ENCODE measurements around the gene TRABD. TPM values are rescaled to one million over a fixed set of nuclear protein-coding genes. Genes with fewer than 3 reads are reported as not detected.
"Not testable (repeated sequence)": the region's sequence is repeated elsewhere in the genome, so short reads cannot be mapped to it uniquely, and the experiment has no call there.

The TRABD gene
- total and polyA plus RNA-seq, 2 donors from 2014 or later = 34.2 to 56.3 TPM

GRCh38 chr22:50203288-50203687 lies 17.6 kb downstream of the TRABD start:
- Histone ChIP-seq H3K4me3 (ENCODE audit: low read length in 3 of 3) (no peak overlapping the region), H3K9ac (ENCODE audit: low read length in 3 of 3) (no peak overlapping the region), H3K27ac (ENCODE audit: low read depth in 2 of 2, low read length in 2 of 2) (no peak overlapping the region), H3K27me3 (ENCODE audit: control insufficient read depth, insufficient read depth, low read length) (no peaks in the 10 kb centered on the region), H3K4me1 (ENCODE audit: control insufficient read depth in 2 of 3, insufficient read depth in 2 of 3, low read depth in 1 of 3, low read length in 3 of 3) (peaks cover 0 to 24% (median 19%) of the 10 kb centered on the region in 3 donors), H3K9me3 (ENCODE audit: control insufficient read depth in 2 of 3, insufficient read depth in 1 of 3, low read length in 3 of 3) (no peaks in the 10 kb centered on the region), H3K36me3 (ENCODE audit: control insufficient read depth in 2 of 3, insufficient read depth in 3 of 3, low read length in 3 of 3) (peaks cover 0 to 8% (median 5%) of the 10 kb centered on the region in 3 donors)
- FAIRE-seq (no peak), DNase-seq (no peak)
- intact Hi-C loops (cut with DNase I) = no loop called here
- TF ChIP-seq, protein P1, sequence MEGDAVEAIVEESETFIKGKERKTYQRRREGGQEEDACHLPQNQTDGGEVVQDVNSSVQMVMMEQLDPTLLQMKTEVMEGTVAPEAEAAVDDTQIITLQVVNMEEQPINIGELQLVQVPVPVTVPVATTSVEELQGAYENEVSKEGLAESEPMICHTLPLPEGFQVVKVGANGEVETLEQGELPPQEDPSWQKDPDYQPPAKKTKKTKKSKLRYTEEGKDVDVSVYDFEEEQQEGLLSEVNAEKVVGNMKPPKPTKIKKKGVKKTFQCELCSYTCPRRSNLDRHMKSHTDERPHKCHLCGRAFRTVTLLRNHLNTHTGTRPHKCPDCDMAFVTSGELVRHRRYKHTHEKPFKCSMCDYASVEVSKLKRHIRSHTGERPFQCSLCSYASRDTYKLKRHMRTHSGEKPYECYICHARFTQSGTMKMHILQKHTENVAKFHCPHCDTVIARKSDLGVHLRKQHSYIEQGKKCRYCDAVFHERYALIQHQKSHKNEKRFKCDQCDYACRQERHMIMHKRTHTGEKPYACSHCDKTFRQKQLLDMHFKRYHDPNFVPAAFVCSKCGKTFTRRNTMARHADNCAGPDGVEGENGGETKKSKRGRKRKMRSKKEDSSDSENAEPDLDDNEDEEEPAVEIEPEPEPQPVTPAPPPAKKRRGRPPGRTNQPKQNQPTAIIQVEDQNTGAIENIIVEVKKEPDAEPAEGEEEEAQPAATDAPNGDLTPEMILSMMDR (IDR thresholded peaks at IDR 0.05; ENCODE audit: borderline replicate concordance, extremely low read depth, insufficient read depth) = no peak

- TF ChIP-seq, protein P1 (IDR thresholded peaks at IDR 0.05; ENCODE audit: borderline replicate concordance, extremely low read depth, insufficient read depth) = no peak
- peaks cover 0 to 12% (median 5%) of the 10 kb centered on the region in 3 donors for H3K36me3 ChIP-seq (ENCODE audit: control insufficient read depth in 2 of 3, insufficient read depth in 3 of 3, low read length in 3 of 3)
- DNase-seq (no peak), FAIRE-seq (no peak)
- no peak overlapping the region for H3K27ac ChIP-seq (ENCODE audit: low read depth in 2 of 2, low read length in 2 of 2)
- H3K4me1 ChIP-seq (ENCODE audit: control insufficient read depth in 2 of 3, insufficient read depth in 2 of 3, low read depth in 1 of 3, low read length in 3 of 3) = peaks cover 0 to 24% (median 18%) of the 10 kb centered on the region in 3 donors
- no peak overlapping the region for H3K4me3 ChIP-seq (ENCODE audit: low read length in 3 of 3)
- no peaks in the 10 kb centered on the region for H3K9me3 ChIP-seq (ENCODE audit: control insufficient read depth in 2 of 3, insufficient read depth in 1 of 3, low read length in 3 of 3)
- intact Hi-C loops (cut with DNase I) = no loop called here
- no peaks in the 10 kb centered on the region for H3K27me3 ChIP-seq (ENCODE audit: control insufficient read depth, insufficient read depth, low read length)
- no peak overlapping the region for H3K9ac ChIP-seq (ENCODE audit: low read length in 3 of 3)
These were observed 18.9 kb downstream of the TRABD start for GRCh38 chr22:50204571-50204970.

DNA sequence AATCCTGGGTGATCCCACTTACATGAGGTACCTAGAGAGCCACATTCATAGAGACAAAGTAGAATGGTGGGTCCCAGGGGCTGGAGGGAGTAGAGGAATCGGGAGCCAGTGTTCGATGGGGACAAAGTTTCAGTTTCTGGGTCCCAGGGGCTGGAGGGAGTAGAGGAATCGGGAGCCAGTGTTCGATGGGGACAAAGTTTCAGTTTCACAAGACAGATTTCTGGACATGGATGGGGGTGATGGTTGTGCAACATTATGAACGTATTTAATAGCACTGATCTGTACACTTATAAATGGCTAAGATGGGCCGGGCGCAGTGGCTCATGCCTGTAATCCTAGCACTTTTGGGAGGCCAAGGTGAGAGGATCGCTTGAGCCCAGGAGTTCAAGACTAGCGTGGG lies 19.3 kb downstream of the TRABD start:
- H3K9me3 ChIP-seq (ENCODE audit: control insufficient read depth in 2 of 3, insufficient read depth in 1 of 3, low read length in 3 of 3); H3K27ac ChIP-seq (ENCODE audit: low read depth in 2 of 2, low read length in 2 of 2); H3K4me3 ChIP-seq (ENCODE audit: low read length in 3 of 3); FAIRE-seq; intact Hi-C loops (cut with DNase I); H3K9ac ChIP-seq (ENCODE audit: low read length in 3 of 3); H3K27me3 ChIP-seq (ENCODE audit: control insufficient read depth, insufficient read depth, low read length): not testable (repeated sequence)
- peak in 1 of 5 donors; percentile 50 for DNase-seq
- H3K4me1 ChIP-seq (ENCODE audit: control insufficient read depth in 2 of 3, insufficient read depth in 2 of 3, low read depth in 1 of 3, low read length in 3 of 3) = peaks cover 0 to 24% (median 15%) of the 10 kb centered on the region in 3 donors
- peaks cover 0 to 12% (median 5%) of the 10 kb centered on the region in 3 donors for H3K36me3 ChIP-seq (ENCODE audit: control insufficient read depth in 2 of 3, insufficient read depth in 3 of 3, low read length in 3 of 3)

DNA sequence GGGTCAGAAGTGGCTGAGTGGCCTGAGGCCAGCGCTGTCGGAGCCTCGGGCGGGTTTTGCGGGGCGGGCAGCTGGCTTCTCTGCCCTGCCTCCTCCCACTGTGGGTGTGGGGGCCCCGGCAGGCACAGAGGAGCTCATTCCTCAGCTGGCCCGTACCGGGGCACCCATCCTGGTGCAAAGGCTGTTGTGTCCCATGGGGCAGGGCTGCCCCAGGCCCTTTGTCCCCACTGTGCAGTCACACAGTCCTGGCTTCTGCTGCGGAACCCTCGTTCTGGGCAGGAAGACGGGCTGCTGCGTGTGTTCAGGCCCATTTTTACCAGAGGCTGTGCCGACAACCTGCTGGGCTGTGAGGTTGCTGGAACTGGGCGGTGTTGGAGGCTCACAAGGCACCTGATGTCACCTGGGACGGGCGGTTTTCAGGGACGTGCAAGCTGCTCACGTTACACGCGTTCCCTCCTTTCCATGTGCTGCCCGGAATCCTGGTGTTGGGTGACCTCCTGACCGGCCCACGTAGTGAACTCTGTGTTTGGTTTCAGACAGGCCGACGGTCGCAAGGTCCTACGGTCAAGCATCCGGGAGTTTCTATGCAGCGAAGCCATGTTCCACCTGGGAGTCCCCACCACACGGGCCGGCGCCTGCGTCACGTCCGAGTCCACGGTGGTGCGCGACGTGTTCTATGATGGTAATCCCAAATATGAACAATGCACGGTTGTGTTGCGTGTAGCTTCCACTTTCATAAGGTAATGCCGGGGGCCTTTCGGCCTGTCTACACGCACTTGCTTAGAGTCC lies 20.3 kb downstream of the TRABD start:
- no peak for FAIRE-seq
- no peak overlapping the region for H3K27ac ChIP-seq (ENCODE audit: low read depth in 2 of 2, low read length in 2 of 2)
- intact Hi-C loops (cut with DNase I) = no loop called here
- H3K4me3 ChIP-seq (ENCODE audit: low read length in 3 of 3) = no peak overlapping the region
- peaks cover 0 to 19% (median 8%) of the 10 kb centered on the region in 3 donors for H3K36me3 ChIP-seq (ENCODE audit: control insufficient read depth in 2 of 3, insufficient read depth in 3 of 3, low read length in 3 of 3)
- no peak overlapping the region for H3K9ac ChIP-seq (ENCODE audit: low read length in 3 of 3)
- H3K27me3 ChIP-seq (ENCODE audit: control insufficient read depth, insufficient read depth, low read length) = no peaks in the 10 kb centered on the region
- DNase-seq = peak in 1 of 5 donors; percentile 74
- TF ChIP-seq, protein P1 (IDR thresholded peaks at IDR 0.05; ENCODE audit: borderline replicate concordance, extremely low read depth, insufficient read depth) = no peak
- peaks cover 0 to 24% (median 15%) of the 10 kb centered on the region in 3 donors for H3K4me1 ChIP-seq (ENCODE audit: control insufficient read depth in 2 of 3, insufficient read depth in 2 of 3, low read depth in 1 of 3, low read length in 3 of 3)
- H3K9me3 ChIP-seq (ENCODE audit: control insufficient read depth in 2 of 3, insufficient read depth in 1 of 3, low read length in 3 of 3) = no peaks in the 10 kb centered on the region

Data from kidney (tissue), 14 donors.